H9 (cell line): ENCODE data around the gene SCGB1D1. TPM values are rescaled to one million over a fixed set of nuclear protein-coding genes. Genes with fewer than 3 reads are reported as not detected.

Experiments used
- DNase-seq: peaks from one replicate; pipeline ENCODE4 v3.0.0-alpha.2; 2017
- H2AFZ ChIP-seq: one replicate; pipeline ENCODE4 v1.6.1; 2013; ENCODE audit warnings: mild to moderate bottlenecking, low read length, control low read depth, moderate library complexity
- H2AK5ac ChIP-seq: 2 replicates; pipeline ENCODE4 v1.6.1; 2013; ENCODE audit warnings: low read length, control low read depth, mixed read lengths; ENCODE audit not compliant: insufficient read length
- H2BK120ac ChIP-seq: one replicate; pipeline ENCODE4 v1.6.1; 2013; ENCODE audit warnings: low read depth, mild to moderate bottlenecking, low read length, control low read depth, inconsistent platforms; ENCODE audit not compliant: poor library complexity, severe bottlenecking
- H2BK12ac ChIP-seq: 2 replicates; pipeline ENCODE4 v1.6.1; 2013; ENCODE audit warnings: low read length, control low read depth, mixed read lengths, low read depth; ENCODE audit not compliant: insufficient read length
- H2BK15ac ChIP-seq: 2 replicates; pipeline ENCODE4 v1.6.1; 2013; ENCODE audit warnings: low read depth, low read length, control low read depth
- H2BK20ac ChIP-seq: one replicate; pipeline ENCODE4 v1.6.1; 2013; ENCODE audit warnings: low read depth, mild to moderate bottlenecking, low read length, control low read depth, inconsistent platforms; ENCODE audit not compliant: poor library complexity, severe bottlenecking
- H2BK5ac ChIP-seq: 2 replicates; pipeline ENCODE4 v1.6.1; 2013; ENCODE audit warnings: low read length, control low read depth, mixed read lengths; ENCODE audit not compliant: insufficient read length
- H3K14ac ChIP-seq: 2 replicates; pipeline ENCODE4 v1.6.1; 2013; ENCODE audit warnings: low read length, control low read depth; ENCODE audit not compliant: insufficient read depth
- H3K18ac ChIP-seq: 2 replicates; pipeline ENCODE4 v1.6.1; 2013; ENCODE audit warnings: low read depth, mild to moderate bottlenecking, mixed read lengths, low read length, control low read depth; ENCODE audit not compliant: insufficient read length
- H3K23ac ChIP-seq: 2 replicates; pipeline ENCODE4 v1.6.1; 2013; ENCODE audit warnings: low read length, control low read depth, mixed read lengths, low read depth; ENCODE audit not compliant: insufficient read length
- H3K23me2 ChIP-seq: 2 replicates; pipeline ENCODE4 v1.6.1; 2013; ENCODE audit warnings: low read depth, mild to moderate bottlenecking, mixed read lengths, low read length, control low read depth; ENCODE audit not compliant: insufficient read length, poor library complexity, severe bottlenecking
- H3K27ac ChIP-seq: 2 replicates; pipeline ENCODE4 v1.5.1; 2013; ENCODE audit warnings: low read length, control low read depth, mixed read lengths, low read depth; ENCODE audit not compliant: insufficient read length
- H3K27me3 ChIP-seq: 2 replicates; pipeline ENCODE4 v1.6.1; 2013; ENCODE audit warnings: low read length, control low read depth, inconsistent platforms; ENCODE audit not compliant: insufficient read depth
- H3K4ac ChIP-seq: 2 replicates; pipeline ENCODE4 v1.6.1; 2013; ENCODE audit warnings: low read depth, mild to moderate bottlenecking, control low read depth, inconsistent platforms, low read length, moderate library complexity
- H3K4me1 ChIP-seq: 2 replicates; pipeline ENCODE4 v1.6.1; 2013; ENCODE audit warnings: low read length, control low read depth, inconsistent platforms; ENCODE audit not compliant: insufficient read depth
- H3K4me2 ChIP-seq: 2 replicates; pipeline ENCODE4 v1.6.1; 2013; ENCODE audit warnings: low read length, control low read depth, mixed read lengths; ENCODE audit not compliant: insufficient read length, insufficient read depth
- H3K56ac ChIP-seq: 2 replicates; pipeline ENCODE4 v1.6.1; 2013; ENCODE audit warnings: low read depth, mild to moderate bottlenecking, mixed read lengths, low read length, control low read depth; ENCODE audit not compliant: insufficient read length
- H3K79me1 ChIP-seq: 2 replicates; pipeline ENCODE4 v1.6.1; 2013; ENCODE audit warnings: low read depth, mild to moderate bottlenecking, moderate library complexity, low read length, control low read depth, inconsistent platforms; ENCODE audit not compliant: insufficient read depth, poor library complexity, severe bottlenecking
- H3K79me2 ChIP-seq: 2 replicates; pipeline ENCODE4 v1.6.1; 2013; ENCODE audit warnings: low read length, control low read depth, inconsistent platforms; ENCODE audit not compliant: insufficient read depth
- H3K9ac ChIP-seq: 2 replicates; pipeline ENCODE4 v1.6.1; 2013; ENCODE audit warnings: low read length, control low read depth, mixed read lengths; ENCODE audit not compliant: insufficient read length; ENCODE audit errors: extremely low read depth
- H3K9me3 ChIP-seq: one replicate; pipeline ENCODE4 v1.6.1; 2013; ENCODE audit warnings: low read depth, low read length, inconsistent platforms; ENCODE audit not compliant: control insufficient read depth
- H3T11ph ChIP-seq: one replicate; pipeline ENCODE4 v1.6.1; 2013; ENCODE audit warnings: mild to moderate bottlenecking, low read length, control low read depth, inconsistent platforms
- H4K20me1 ChIP-seq: one replicate; pipeline ENCODE4 v1.6.1; 2013; ENCODE audit not compliant: control insufficient read depth, insufficient read length, insufficient read depth
- H4K5ac ChIP-seq: 2 replicates; pipeline ENCODE4 v1.6.1; 2013; ENCODE audit warnings: low read depth, mild to moderate bottlenecking, mixed read lengths, low read length, control low read depth; ENCODE audit not compliant: insufficient read length
- H4K8ac ChIP-seq: replicated peaks from 2 replicates; pipeline ENCODE4 v1.6.1; 2013; ENCODE audit warnings: low read length, control low read depth, mixed read lengths, low read depth; ENCODE audit not compliant: insufficient read length
- H4K91ac ChIP-seq: 2 replicates; pipeline ENCODE4 v1.6.1; 2013; ENCODE audit warnings: low read depth, mild to moderate bottlenecking, moderate library complexity, mixed read lengths, low read length, control low read depth; ENCODE audit not compliant: insufficient read length
- H3K27ac Mint-ChIP-seq, 3 experiments: 2 replicates in 2 of 3; 3 replicates in 1 of 3; pipeline ENCODE4 v1.8.0; 2020 to 2021; ENCODE audit warnings: mixed read lengths in 3 of 3, mild to moderate bottlenecking in 1 of 3, moderate library complexity in 1 of 3
- H3K27me3 Mint-ChIP-seq: 2 replicates; pipeline ENCODE4 v1.8.0; 2021; ENCODE audit warnings: low read depth, mild to moderate bottlenecking, moderate library complexity, mixed read lengths
- H3K36me3 Mint-ChIP-seq, 3 experiments: 2 replicates in 2 of 3; 3 replicates in 1 of 3; pipeline ENCODE4 v1.8.0; 2020 to 2021; ENCODE audit warnings: low read depth in 3 of 3, mixed read lengths in 3 of 3; ENCODE audit not compliant: insufficient read depth in 1 of 3
- H3K4me1 Mint-ChIP-seq, 2 experiments: 2 replicates each; pipeline ENCODE4 v1.8.0; 2020; ENCODE audit warnings: mixed read lengths in 2 of 2
- H3K4me3 Mint-ChIP-seq, 2 experiments: 2 replicates in 1 of 2; 3 replicates in 1 of 2; pipeline ENCODE4 v1.8.0; 2020 to 2021; ENCODE audit warnings: mild to moderate bottlenecking in 2 of 2, mixed read lengths in 2 of 2, moderate library complexity in 1 of 2
- H3K9me3 Mint-ChIP-seq, 2 experiments: 2 replicates in 1 of 2; 3 replicates in 1 of 2; pipeline ENCODE4 v1.8.0; 2020; ENCODE audit warnings: mild to moderate bottlenecking in 2 of 2, mixed read lengths in 2 of 2, moderate library complexity in 1 of 2
- CTCF ChIP-seq: fragments of 200-600 bp; sonication (generic); conservative IDR thresholded peaks from 3 replicates; pipeline ENCODE4 v1.8.0; 2021; ENCODE audit warnings: antibody characterized with exemption, mild to moderate bottlenecking
- WGBS: extraction: QIAGEN DNeasy Blood & Tissue Kit; methylation state at CpG from one replicate; pipeline ENCODE4 v1.1.7; 2013; ENCODE audit warnings: missing lambda C conversion rate, low lambda C conversion rate, mixed read lengths; ENCODE audit not compliant: insufficient read length; ENCODE audit errors: extremely low coverage; 5-methylcytosine and 5-hydroxymethylcytosine counted together
- total RNA-seq: library from RNA; stranded (reverse); gene quantifications from 2 replicates; pipeline ENCODE4 v1.2.1, GENCODE V29; 2021

Gene SCGB1D1
- total RNA-seq, 1 experiment from 2014 or later, result not detected

GRCh38 chr11:62171261-62171723 is 18.7 kb upstream of the SCGB1D1 start:
- no peak overlapping the region for H3K4ac ChIP-seq
- H3K4me3 Mint-ChIP-seq, result peak overlapping the region in 1 of 2 experiments; percentile 42; a peak in 2 of 5 replicates
- H4K20me1 ChIP-seq, result no peaks in the 10 kb centered on the region
- H4K5ac ChIP-seq, result no peak overlapping the region
- no peak overlapping the region for H3K4me2 ChIP-seq
- H3K18ac ChIP-seq, result no peak overlapping the region
- no peak overlapping the region for H3T11ph ChIP-seq
- no peak overlapping the region for H2BK15ac ChIP-seq
- 100% methylated on average over 1 of the region's 14 CpGs for WGBS
- no peak overlapping the region for H3K23ac ChIP-seq
- H3K9me3 ChIP-seq, result no peaks in the 10 kb centered on the region
- H3K56ac ChIP-seq, result no peak overlapping the region
- H3K79me2 ChIP-seq, result no peaks in the 10 kb centered on the region
- no peaks in the 10 kb centered on the region; the same call in 1 of the 2 replicates for H3K27me3 ChIP-seq
- H2BK120ac ChIP-seq, result no peak overlapping the region
- H3K14ac ChIP-seq, result no peak overlapping the region
- peak; percentile 85 for DNase-seq
- H2BK12ac ChIP-seq, result no peak overlapping the region
- no peak overlapping the region for H4K91ac ChIP-seq
- H3K79me1 ChIP-seq, result no peaks in the 10 kb centered on the region
- no peak overlapping the region for H2BK20ac ChIP-seq
- H3K4me1 ChIP-seq, result no peaks in the 10 kb centered on the region
- no peak overlapping the region for H4K8ac ChIP-seq
- peaks cover 30% of the 10 kb centered on the region for H3K27me3 Mint-ChIP-seq
- H3K9ac ChIP-seq, result no peak overlapping the region
- no peak overlapping the region for H3K27ac Mint-ChIP-seq
- no peak overlapping the region for H2AK5ac ChIP-seq
- no peaks in the 10 kb centered on the region for H3K36me3 Mint-ChIP-seq
- H3K9me3 Mint-ChIP-seq, result no peaks in the 10 kb centered on the region
- no peak overlapping the region for H2BK5ac ChIP-seq
- peak; percentile 86 for TF ChIP-seq CTCF
- no peak overlapping the region for H2AFZ ChIP-seq
- H3K4me1 Mint-ChIP-seq, result peaks cover 8% of the 10 kb centered on the region in 2 experiments
- H3K23me2 ChIP-seq, result no peaks in the 10 kb centered on the region
- no peak overlapping the region for H3K27ac ChIP-seq
